Measurements from ENCODE around the gene ATP11C.

Gene ATP11C

DNA sequence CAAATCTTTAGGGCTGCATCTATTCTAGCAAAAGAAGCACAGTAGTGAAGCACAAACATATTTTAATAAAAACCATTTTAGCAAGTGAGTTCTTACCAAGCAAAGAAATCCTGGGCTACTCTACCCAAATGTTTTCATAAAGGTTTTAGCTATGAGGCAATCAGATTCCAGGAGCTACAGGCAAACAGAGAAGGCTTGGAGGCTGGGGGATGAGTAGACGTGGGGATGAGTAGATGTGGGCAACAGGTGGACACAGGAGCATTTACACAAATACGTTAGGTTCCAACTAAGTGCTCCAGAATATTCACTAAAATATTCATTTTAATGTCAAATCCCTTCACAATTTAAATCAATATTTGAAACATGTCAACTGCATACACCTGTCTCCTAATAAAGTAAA lies 34.5 kb downstream of the ATP11C start:
- no peak for TF ChIP-seq CTCF (IDR thresholded peaks at IDR 0.05; ENCODE audit: insufficient read depth, low read length, missing control alignments)
- no peak overlapping the region for H3K4me3 ChIP-seq (ENCODE audit: low read depth, low read length)
- ChIA-PET CTCF (no interaction called here), POLR2A (no interaction called here)
- no peak for DNase-seq (ENCODE audit: low read depth, low spot score)

DNA sequence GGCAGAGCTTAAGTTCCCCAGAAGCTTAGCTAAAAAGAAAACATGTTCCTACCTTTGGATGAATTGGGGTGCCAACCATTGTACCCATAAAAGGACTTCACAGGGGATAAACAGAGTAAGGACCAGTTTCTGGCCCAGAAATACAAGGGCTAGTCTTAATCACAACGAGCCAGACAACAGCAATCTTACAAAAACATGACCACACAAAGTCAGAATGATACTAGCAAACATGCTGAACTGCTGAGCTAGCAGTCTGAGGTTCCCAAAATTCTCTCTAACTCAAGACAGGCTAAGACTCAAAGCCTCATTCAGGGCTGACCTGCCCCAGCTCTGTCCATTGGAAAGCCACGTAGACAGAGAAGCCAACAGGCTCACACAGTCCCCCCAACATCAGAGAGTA lies 40.3 kb downstream of the ATP11C start:
- DNase-seq (ENCODE audit: low read depth, low spot score) = no peak
- CTCF ChIA-PET = interaction anchor here (1.6 kb wide), 1 partner anchor 20 kb away, joined by 3 read pairs; no protein-coding TSS in a partner anchor
- no peak overlapping the region for H3K4me3 ChIP-seq (ENCODE audit: low read depth, low read length)
- TF ChIP-seq CTCF (IDR thresholded peaks at IDR 0.05; ENCODE audit: insufficient read depth, low read length, missing control alignments) = no peak
- POLR2A ChIA-PET = no interaction called here

- CTCF ChIA-PET = interaction anchor here (1.0 to 1.6 kb wide), 2 partner anchors 19 to 29 kb away, joined by 3 to 5 read pairs; no protein-coding TSS in a partner anchor
- no peak for DNase-seq (ENCODE audit: low read depth, low spot score)
- POLR2A ChIA-PET = interaction anchor here (0.8 kb wide), 1 partner anchor 42 kb away, joined by 4 read pairs; no protein-coding TSS in a partner anchor
- no peak for TF ChIP-seq CTCF (IDR thresholded peaks at IDR 0.05; ENCODE audit: insufficient read depth, low read length, missing control alignments)
- no peak overlapping the region for H3K4me3 ChIP-seq (ENCODE audit: low read depth, low read length)
Observed at GRCh38 chrX:139890991-139891700, 41.7 kb downstream of the ATP11C start.

DNA sequence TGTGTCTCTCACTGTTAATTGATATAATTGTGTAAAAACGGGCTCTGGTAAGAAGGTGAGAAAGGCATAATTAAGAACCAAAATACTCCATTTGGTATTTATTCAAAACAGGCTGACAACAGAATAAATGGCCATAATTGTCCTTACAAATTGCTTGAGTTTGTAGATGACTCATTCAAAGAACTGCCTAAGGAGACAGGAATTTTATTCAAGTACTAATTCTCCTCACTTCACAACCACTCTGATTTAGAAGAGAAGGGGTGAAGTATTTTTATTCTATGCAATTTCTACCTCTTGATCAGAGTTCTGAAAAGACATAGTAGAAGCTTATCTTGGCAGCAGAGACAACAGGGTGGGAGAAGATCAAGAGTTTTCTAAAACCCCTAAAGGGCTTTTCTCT lies 43.1 kb downstream of the ATP11C start:
- ChIA-PET CTCF (no interaction called here), POLR2A (no interaction called here)
- TF ChIP-seq CTCF (IDR thresholded peaks at IDR 0.05; ENCODE audit: insufficient read depth, low read length, missing control alignments) = no peak
- H3K4me3 ChIP-seq (ENCODE audit: low read depth, low read length) = no peak overlapping the region
- no peak for DNase-seq (ENCODE audit: low read depth, low spot score)

- DNase-seq (ENCODE audit: low read depth, low spot score) = no peak
- ChIA-PET CTCF (no interaction called here), POLR2A (no interaction called here)
- TF ChIP-seq CTCF (IDR thresholded peaks at IDR 0.05; ENCODE audit: insufficient read depth, low read length, missing control alignments) = no peak
- H3K4me3 ChIP-seq (ENCODE audit: low read depth, low read length) = no peak overlapping the region
Observed at GRCh38 chrX:139883984-139884383, 48.9 kb downstream of the ATP11C start.

DNA sequence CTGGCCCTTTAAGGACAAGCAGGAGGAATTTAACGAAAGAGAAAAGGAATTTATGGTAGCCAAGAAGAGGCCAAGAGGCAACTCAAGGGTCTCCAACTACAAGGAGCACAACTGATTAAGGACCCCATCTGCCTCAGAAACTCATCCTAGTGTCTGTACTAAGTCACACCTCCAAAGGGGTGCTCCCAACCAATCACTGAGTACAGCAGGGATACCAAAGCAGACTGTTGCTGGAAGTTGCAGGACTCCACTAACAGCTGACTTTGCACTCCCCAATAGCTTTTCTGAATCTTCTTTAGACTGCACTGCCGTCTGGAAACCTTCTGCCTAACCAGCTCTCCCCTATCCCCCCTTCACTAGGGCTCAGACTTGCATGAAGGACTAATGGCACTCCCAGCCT lies 50.6 kb downstream of the ATP11C start:
- no peak overlapping the region for H3K4me3 ChIP-seq (ENCODE audit: low read depth, low read length)
- no peak for DNase-seq (ENCODE audit: low read depth, low spot score)
- TF ChIP-seq CTCF (IDR thresholded peaks at IDR 0.05; ENCODE audit: insufficient read depth, low read length, missing control alignments) = no peak
- ChIA-PET POLR2A (no interaction called here), CTCF (no interaction called here)
